ENCODE results near the gene ACTRT2. TPM values are rescaled to one million over a fixed set of nuclear protein-coding genes. Genes with fewer than 3 reads are reported as not detected.

The ACTRT2 gene
- total and polyA plus RNA-seq, 9 donors = not detected

- Histone ChIP-seq H3K9me3 (replicated peaks; ENCODE audit: control insufficient read depth, low read depth, low read length) (no peaks in the 10 kb centered on the region), H3K36me3 (ENCODE audit: control insufficient read depth, insufficient read depth, low read length) (no peaks in the 10 kb centered on the region), H3K4me1 (ENCODE audit: control insufficient read depth, insufficient read depth, low read length) (peaks cover 31% of the 10 kb centered on the region), H3K4me3 (ENCODE audit: low read length) (no peak overlapping the region), H3K27ac (ENCODE audit: low read length) (no peak overlapping the region), H3K27me3 (ENCODE audit: control insufficient read depth, insufficient read depth, low read length) (peaks cover 8% of the 10 kb centered on the region)
- WGBS (ENCODE audit: insufficient coverage) = 53% methylated on average over 4 of the region's 7 CpGs
- DNase-seq = no peak
These were observed 43.2 kb upstream of the ACTRT2 start for GRCh38 chr1:2977886-2978611.

DNA sequence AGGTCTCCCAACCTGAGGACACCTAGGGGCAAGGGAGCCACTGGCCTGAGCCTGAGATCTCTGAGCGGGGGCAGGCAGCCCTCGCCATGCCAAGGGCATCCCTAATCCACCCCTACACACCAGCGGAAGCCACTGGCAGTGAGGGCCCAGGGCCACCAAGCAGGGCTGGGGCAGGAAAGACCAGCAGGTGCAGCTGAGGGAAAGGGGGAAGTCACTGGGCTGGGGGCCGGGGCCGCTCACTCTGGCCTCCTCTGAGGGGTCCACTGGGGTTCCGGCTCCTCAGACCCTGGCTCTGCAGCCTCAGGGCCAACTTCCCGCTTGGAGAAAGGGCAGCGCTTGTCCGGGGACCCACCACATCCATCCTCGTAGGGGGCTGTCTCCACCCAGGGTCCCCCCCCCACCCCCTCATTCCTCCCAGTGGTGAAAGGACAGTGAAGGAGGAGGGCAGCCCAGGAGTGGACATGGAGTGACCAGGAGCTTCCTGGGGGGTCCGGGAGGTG is 42.5 kb upstream of the ACTRT2 start:
- no peaks in the 10 kb centered on the region for H3K9me3 ChIP-seq (replicated peaks; ENCODE audit: control insufficient read depth, low read depth, low read length)
- no peaks in the 10 kb centered on the region for H3K36me3 ChIP-seq (ENCODE audit: control insufficient read depth, insufficient read depth, low read length)
- no peak overlapping the region for H3K4me3 ChIP-seq (ENCODE audit: low read length)
- H3K27me3 ChIP-seq (ENCODE audit: control insufficient read depth, insufficient read depth, low read length) = peaks cover 10% of the 10 kb centered on the region
- no peak overlapping the region for H3K27ac ChIP-seq (ENCODE audit: low read length)
- 84% methylated on average over 6 of the region's 11 CpGs for WGBS (ENCODE audit: insufficient coverage)
- no peak for DNase-seq
- H3K4me1 ChIP-seq (ENCODE audit: control insufficient read depth, insufficient read depth, low read length) = peaks cover 38% of the 10 kb centered on the region

- WGBS (ENCODE audit: insufficient coverage) = 68% methylated on average over 26 of the region's 38 CpGs
- Histone ChIP-seq H3K27ac (ENCODE audit: low read length) (no peak overlapping the region), H3K4me1 (ENCODE audit: control insufficient read depth, insufficient read depth, low read length) (peaks cover 45% of the 10 kb centered on the region), H3K36me3 (ENCODE audit: control insufficient read depth, insufficient read depth, low read length) (no peaks in the 10 kb centered on the region), H3K27me3 (ENCODE audit: control insufficient read depth, insufficient read depth, low read length) (peaks cover 4% of the 10 kb centered on the region), H3K9me3 (replicated peaks; ENCODE audit: control insufficient read depth, low read depth, low read length) (no peaks in the 10 kb centered on the region), H3K4me3 (ENCODE audit: low read length) (no peak overlapping the region)
- no peak for DNase-seq
These were observed 41.8 kb upstream of the ACTRT2 start for GRCh38 chr1:2979191-2980072.

GRCh38 chr1:2980073-2980791 is 41.0 kb upstream of the ACTRT2 start:
- no peak for DNase-seq

DNA sequence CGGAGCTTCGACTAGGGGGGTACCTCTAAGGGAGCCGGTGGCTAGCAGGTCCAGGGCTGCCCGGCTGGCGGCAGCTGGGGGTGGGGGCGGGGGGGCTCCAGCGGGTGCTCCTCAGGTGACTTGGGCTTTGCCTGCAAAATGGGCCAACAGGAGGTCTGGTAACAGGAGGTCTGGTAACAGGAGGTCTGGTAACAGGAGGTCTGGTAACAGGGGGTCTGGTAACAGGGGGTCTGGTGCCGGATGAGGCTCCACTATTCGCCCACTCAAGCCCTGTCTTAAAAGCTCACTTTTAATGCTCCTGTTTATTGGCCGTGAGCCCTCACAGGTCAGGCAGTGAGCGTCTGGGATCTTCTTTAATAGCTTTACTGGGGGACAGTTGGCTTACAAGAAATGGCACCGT is 40.4 kb upstream of the ACTRT2 start:
- peaks cover 54% of the 10 kb centered on the region for H3K4me1 ChIP-seq (ENCODE audit: control insufficient read depth, insufficient read depth, low read length)
- H3K27ac ChIP-seq (ENCODE audit: low read length) = no peak overlapping the region
- H3K9me3 ChIP-seq (replicated peaks; ENCODE audit: control insufficient read depth, low read depth, low read length) = no peaks in the 10 kb centered on the region
- no peak overlapping the region for H3K4me3 ChIP-seq (ENCODE audit: low read length)
- WGBS (ENCODE audit: insufficient coverage) = 58% methylated on average over 11 of the region's 12 CpGs
- no peaks in the 10 kb centered on the region for H3K36me3 ChIP-seq (ENCODE audit: control insufficient read depth, insufficient read depth, low read length)
- no peak for DNase-seq
- H3K27me3 ChIP-seq (ENCODE audit: control insufficient read depth, insufficient read depth, low read length) = peaks cover 4% of the 10 kb centered on the region

More at GRCh38 chr1:2980073-2980791, 41.0 kb upstream of the ACTRT2 start:
- H3K9me3 ChIP-seq (replicated peaks; ENCODE audit: control insufficient read depth, low read depth, low read length) = no peaks in the 10 kb centered on the region
- H3K36me3 ChIP-seq (ENCODE audit: control insufficient read depth, insufficient read depth, low read length) = no peaks in the 10 kb centered on the region
- peaks cover 53% of the 10 kb centered on the region for H3K4me1 ChIP-seq (ENCODE audit: control insufficient read depth, insufficient read depth, low read length)
- H3K27ac ChIP-seq (ENCODE audit: low read length) = no peak overlapping the region
- WGBS (ENCODE audit: insufficient coverage) = 61% methylated on average over 22 of the region's 25 CpGs
- peaks cover 5% of the 10 kb centered on the region for H3K27me3 ChIP-seq (ENCODE audit: control insufficient read depth, insufficient read depth, low read length)
- H3K4me3 ChIP-seq (ENCODE audit: low read length) = no peak overlapping the region

DNA sequence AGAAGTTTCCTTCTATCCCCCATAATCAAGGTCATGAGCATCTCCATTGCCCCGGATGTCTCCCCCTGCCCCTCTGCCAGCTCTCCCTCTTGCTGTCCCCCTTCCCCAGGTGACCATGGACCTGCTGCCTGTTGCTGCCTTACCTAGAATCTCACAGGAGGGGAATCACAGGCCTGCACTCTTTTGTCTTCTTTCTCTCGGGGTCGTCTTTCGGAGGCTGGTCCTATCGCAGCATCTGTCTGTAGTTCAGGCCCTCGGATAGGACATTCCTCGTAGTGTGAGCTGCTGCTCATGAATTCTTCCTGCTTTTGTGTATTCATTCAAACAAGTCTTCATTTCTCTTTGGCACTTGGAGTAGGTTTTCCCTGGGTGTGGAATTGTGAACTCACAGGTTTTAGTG is 39.9 kb upstream of the ACTRT2 start:
- WGBS (ENCODE audit: insufficient coverage) = 20% methylated on average over 4 of the region's 7 CpGs
- Histone ChIP-seq H3K4me3 (ENCODE audit: low read length) (no peak overlapping the region), H3K4me1 (ENCODE audit: control insufficient read depth, insufficient read depth, low read length) (peaks cover 54% of the 10 kb centered on the region), H3K9me3 (replicated peaks; ENCODE audit: control insufficient read depth, low read depth, low read length) (no peaks in the 10 kb centered on the region), H3K27ac (ENCODE audit: low read length) (no peak overlapping the region), H3K27me3 (ENCODE audit: control insufficient read depth, insufficient read depth, low read length) (peaks cover 4% of the 10 kb centered on the region), H3K36me3 (ENCODE audit: control insufficient read depth, insufficient read depth, low read length) (no peaks in the 10 kb centered on the region)
- DNase-seq = no peak

DNA sequence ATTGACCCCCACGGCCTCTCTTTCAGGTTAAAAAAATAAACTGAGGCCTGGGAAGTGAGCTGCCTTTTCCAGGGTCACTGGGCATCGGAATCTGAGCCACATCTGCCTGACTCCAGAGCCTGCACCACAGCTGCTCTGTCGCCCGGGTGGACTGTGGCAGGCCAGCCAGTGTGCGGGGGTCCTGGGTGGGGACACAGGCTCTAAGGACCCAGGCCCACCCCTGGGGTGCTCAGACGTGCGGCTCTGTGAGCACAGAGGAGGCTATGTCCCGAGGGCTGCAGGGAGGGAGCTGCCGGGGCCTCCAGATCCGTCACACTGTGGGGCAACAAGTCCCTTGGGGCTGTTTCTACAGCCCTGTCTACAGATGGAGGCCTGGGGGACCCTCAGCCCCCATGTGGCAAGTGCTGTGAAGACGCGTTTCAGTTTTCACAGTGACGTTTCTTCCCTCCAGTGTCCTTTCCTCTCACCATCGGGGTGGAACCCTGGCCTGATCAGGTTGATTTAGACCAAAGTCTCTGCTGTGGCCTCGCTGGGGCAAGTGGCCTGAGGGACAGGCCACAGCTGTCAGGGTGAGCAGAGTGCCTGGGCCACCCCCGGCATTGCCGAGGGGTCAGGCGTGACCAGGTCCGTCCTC is 39.2 kb upstream of the ACTRT2 start:
- H3K4me1 ChIP-seq (ENCODE audit: control insufficient read depth, insufficient read depth, low read length) = peaks cover 54% of the 10 kb centered on the region
- 72% methylated on average over 19 of the region's 19 CpGs for WGBS (ENCODE audit: insufficient coverage)

GRCh38 chr1:2982615-2983318 is 38.5 kb upstream of the ACTRT2 start:
- H3K4me1 ChIP-seq (ENCODE audit: control insufficient read depth, insufficient read depth, low read length) = peaks cover 58% of the 10 kb centered on the region
- no peaks in the 10 kb centered on the region for H3K36me3 ChIP-seq (ENCODE audit: control insufficient read depth, insufficient read depth, low read length)
- H3K27ac ChIP-seq (ENCODE audit: low read length) = no peak overlapping the region
- H3K9me3 ChIP-seq (replicated peaks; ENCODE audit: control insufficient read depth, low read depth, low read length) = no peaks in the 10 kb centered on the region
- H3K4me3 ChIP-seq (ENCODE audit: low read length) = no peak overlapping the region
- H3K27me3 ChIP-seq (ENCODE audit: control insufficient read depth, insufficient read depth, low read length) = peaks cover 4% of the 10 kb centered on the region
- DNase-seq = no peak
- WGBS (ENCODE audit: insufficient coverage) = 77% methylated on average over 27 of the region's 30 CpGs

More for the DNA sequence above, 39.2 kb upstream of the ACTRT2 start:
- Histone ChIP-seq H3K27ac (ENCODE audit: low read length) (no peak overlapping the region), H3K27me3 (ENCODE audit: control insufficient read depth, insufficient read depth, low read length) (peaks cover 4% of the 10 kb centered on the region), H3K36me3 (ENCODE audit: control insufficient read depth, insufficient read depth, low read length) (no peaks in the 10 kb centered on the region), H3K4me3 (ENCODE audit: low read length) (no peak overlapping the region), H3K9me3 (replicated peaks; ENCODE audit: control insufficient read depth, low read depth, low read length) (no peaks in the 10 kb centered on the region)
- DNase-seq = no peak

DNA sequence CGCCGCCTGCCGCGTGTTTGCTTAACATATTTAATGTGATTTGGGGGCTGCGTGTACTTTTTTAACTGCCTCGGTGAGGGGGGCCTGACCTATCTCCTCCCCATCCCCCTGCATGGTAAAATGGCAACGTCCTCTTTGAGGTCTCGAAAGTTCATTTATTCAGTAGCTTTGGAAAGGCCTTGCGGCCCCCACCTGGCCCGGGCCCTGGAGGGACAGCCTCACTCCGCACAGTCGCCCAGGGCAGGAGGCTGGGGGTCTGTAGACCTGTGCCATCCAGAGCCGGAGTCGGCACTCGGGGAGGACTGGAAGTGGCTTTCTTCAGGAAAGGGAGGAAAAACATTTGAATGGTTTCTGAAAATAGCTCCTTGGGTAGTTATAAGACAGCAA is 38.0 kb upstream of the ACTRT2 start:
- 61% methylated on average over 9 of the region's 15 CpGs for WGBS (ENCODE audit: insufficient coverage)
- Histone ChIP-seq H3K4me3 (ENCODE audit: low read length) (no peak overlapping the region), H3K27me3 (ENCODE audit: control insufficient read depth, insufficient read depth, low read length) (peaks cover 4% of the 10 kb centered on the region), H3K9me3 (replicated peaks; ENCODE audit: control insufficient read depth, low read depth, low read length) (no peaks in the 10 kb centered on the region), H3K4me1 (ENCODE audit: control insufficient read depth, insufficient read depth, low read length) (peaks cover 63% of the 10 kb centered on the region), H3K36me3 (ENCODE audit: control insufficient read depth, insufficient read depth, low read length) (no peaks in the 10 kb centered on the region), H3K27ac (ENCODE audit: low read length) (no peak overlapping the region)
- DNase-seq = no peak

Measured in muscle of leg (tissue), 11 donors.